Loucy (cell line): ENCODE data around the gene KCNA2.

Experiments
- CTCF ChIP-seq: fragments of 200-600 bp; sonication (generic); conservative IDR thresholded peaks from 2 replicates; pipeline ENCODE4 v1.5.1; 2014; ENCODE audit warnings: mild to moderate bottlenecking, antibody characterized with exemption, low read length
- EZH2phosphoT487 ChIP-seq: fragments of 200-600 bp; IDR thresholded peaks from 2 replicates; pipeline ENCODE4 v1.6.1; 2018; ENCODE audit warnings: antibody characterized with exemption, mild to moderate bottlenecking, moderate library complexity, borderline replicate concordance

- no peak for TF ChIP-seq CTCF
- no peak for TF ChIP-seq EZH2phosphoT487
Observed at GRCh38 chr1:110561596-110561995, 44.6 kb downstream of the KCNA2 start.
